Stomach smooth muscle (tissue), 2 donors: ENCODE measurements around the gene RELL2.

Source experiments
- H3K27ac ChIP-seq: one replicate; pipeline ENCODE4 v1.7.0; 2013; ENCODE audit warnings: mild to moderate bottlenecking, low read length, inconsistent platforms
- H3K27me3 ChIP-seq, 2 donors: one replicate each; pipeline ENCODE4 v1.7.0; 2013; ENCODE audit warnings: low read length in 2 of 2; ENCODE audit not compliant: insufficient read depth in 2 of 2, control insufficient read depth in 1 of 2
- H3K36me3 ChIP-seq, 2 donors: one replicate each; pipeline ENCODE4 v1.7.0; 2013; ENCODE audit warnings: low read length in 2 of 2; ENCODE audit not compliant: control insufficient read depth in 2 of 2, insufficient read depth in 2 of 2
- H3K4me1 ChIP-seq: one replicate; pipeline ENCODE4 v1.7.0; 2013; ENCODE audit warnings: low read length; ENCODE audit not compliant: control insufficient read depth, insufficient read depth
- H3K4me3 ChIP-seq, 2 donors: one replicate each; pipeline ENCODE4 v1.7.0; 2013; ENCODE audit warnings: low read length in 2 of 2
- H3K9ac ChIP-seq, 2 donors: one replicate each; pipeline ENCODE4 v1.7.0; 2013; ENCODE audit warnings: low read length in 2 of 2, mild to moderate bottlenecking in 1 of 2
- H3K9me3 ChIP-seq, 2 donors: one replicate each; pipeline ENCODE4 v1.7.0; 2013; ENCODE audit warnings: low read length in 2 of 2; ENCODE audit not compliant: control insufficient read depth in 2 of 2
- donor health status: healthy.
- donor health status: Pancreatic carcinoma.

RELL2 gene

GRCh38 chr5:141649056-141649688, 12.4 kb downstream of the RELL2 start:
- H3K36me3 ChIP-seq: peaks cover 10% of the 10 kb centered on the region in 2 donors
- no peaks in the 10 kb centered on the region for H3K9me3 ChIP-seq
- H3K4me3 ChIP-seq: no peak overlapping the region
- no peaks in the 10 kb centered on the region for H3K27me3 ChIP-seq
- H3K9ac ChIP-seq: no peak overlapping the region
- H3K4me1 ChIP-seq: peaks cover 14% of the 10 kb centered on the region
- H3K27ac ChIP-seq: no peak overlapping the region

DNA sequence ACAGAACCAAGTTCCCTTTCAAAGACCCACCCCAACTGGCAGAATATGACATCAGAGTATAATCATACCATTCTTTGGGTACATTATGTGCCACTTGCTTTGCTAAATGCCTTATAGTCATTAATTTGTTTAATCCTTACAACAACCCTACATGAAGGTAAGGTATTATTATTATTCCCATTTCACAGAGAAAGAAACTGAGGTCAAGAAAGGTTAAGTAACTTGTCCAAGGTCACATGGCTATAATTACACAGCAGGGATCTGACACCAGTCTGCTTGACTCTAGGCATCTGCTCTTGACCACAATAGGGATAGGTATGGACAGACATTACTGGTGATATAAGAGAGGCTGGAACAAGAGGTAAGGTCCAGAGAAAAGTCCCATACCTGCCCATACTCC, 13.2 kb downstream of the RELL2 start:
- Histone ChIP-seq H3K27ac (no peak overlapping the region), H3K36me3 (peaks cover 6 to 7% of the 10 kb centered on the region in 2 donors), H3K4me3 (no peak overlapping the region), H3K9ac (no peak overlapping the region), H3K4me1 (peaks cover 14% of the 10 kb centered on the region), H3K27me3 (no peaks in the 10 kb centered on the region), H3K9me3 (no peaks in the 10 kb centered on the region)

DNA sequence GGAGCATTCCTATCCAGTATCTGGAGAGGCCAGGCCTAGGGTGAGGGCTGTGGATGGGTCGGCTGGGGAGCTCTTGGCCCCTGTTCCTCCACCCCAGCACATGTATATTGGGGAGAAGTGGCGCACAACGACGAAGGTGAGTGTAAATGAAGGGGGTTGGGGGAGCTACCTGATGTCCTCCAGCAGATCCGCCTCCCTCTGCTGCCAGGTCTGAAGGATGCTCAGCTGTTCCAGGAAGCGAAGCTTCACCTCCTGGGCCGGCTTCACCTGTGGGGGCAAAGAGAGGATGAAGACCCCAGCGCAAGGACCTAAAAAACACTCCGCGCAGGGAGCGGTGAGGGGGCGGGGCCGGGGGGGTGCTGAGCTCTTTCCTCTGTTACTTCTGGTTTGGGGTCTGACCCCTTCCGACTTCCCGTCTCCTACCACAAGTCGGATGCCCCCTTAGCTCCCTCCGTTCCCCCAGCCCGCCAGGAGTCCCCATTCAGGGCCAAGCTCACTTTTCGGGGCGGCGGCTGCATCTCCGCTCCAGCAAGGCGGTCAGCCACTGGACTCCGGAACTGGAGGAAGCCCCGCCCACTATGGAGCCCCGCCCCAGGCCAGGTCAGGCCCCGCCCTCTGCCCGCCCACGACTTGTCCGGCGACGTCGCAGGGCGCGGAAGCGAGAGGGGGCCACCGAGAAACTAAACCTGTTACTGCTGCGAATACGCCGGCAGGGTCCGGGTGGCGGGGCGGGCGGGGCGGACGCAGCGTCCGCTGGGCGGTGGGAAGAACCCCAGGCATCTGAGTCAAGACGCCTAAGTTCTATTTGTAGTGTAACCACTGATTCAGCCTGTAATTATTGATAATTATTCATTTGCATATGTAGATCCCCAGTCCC, 14.3 kb downstream of the RELL2 start, which contains the start of gene FCHSD1:
Gene FCHSD1, minus strand, starts transcription at position 568 of the 877 bp plus-strand sequence. Its CDS starts 50 bp downstream, at position 518.
- no peaks in the 10 kb centered on the region for H3K27me3 ChIP-seq
- peak within 1 kb of the TSS; percentile 49 to 80 for H3K4me3 ChIP-seq
- H3K27ac ChIP-seq: no peak within 1 kb of the TSS
- peaks cover 5 to 6% of the 10 kb centered on the region in 2 donors for H3K36me3 ChIP-seq
- peaks cover 14% of the 10 kb centered on the region for H3K4me1 ChIP-seq
- no peaks in the 10 kb centered on the region for H3K9me3 ChIP-seq
- peak within 1 kb of the TSS; percentile 9 to 47 for H3K9ac ChIP-seq

- Histone ChIP-seq H3K27ac (no peak overlapping the region), H3K4me1 (peaks cover 14% of the 10 kb centered on the region), H3K4me3 (peak overlapping the region; percentile 49 to 80), H3K9ac (peak overlapping the region; percentile 9 to 42), H3K27me3 (no peaks in the 10 kb centered on the region), H3K9me3 (no peaks in the 10 kb centered on the region), H3K36me3 (peaks cover 4% of the 10 kb centered on the region in 2 donors)
These were observed 14.9 kb downstream of the RELL2 start for GRCh38 chr5:141651728-141652105.

DNA sequence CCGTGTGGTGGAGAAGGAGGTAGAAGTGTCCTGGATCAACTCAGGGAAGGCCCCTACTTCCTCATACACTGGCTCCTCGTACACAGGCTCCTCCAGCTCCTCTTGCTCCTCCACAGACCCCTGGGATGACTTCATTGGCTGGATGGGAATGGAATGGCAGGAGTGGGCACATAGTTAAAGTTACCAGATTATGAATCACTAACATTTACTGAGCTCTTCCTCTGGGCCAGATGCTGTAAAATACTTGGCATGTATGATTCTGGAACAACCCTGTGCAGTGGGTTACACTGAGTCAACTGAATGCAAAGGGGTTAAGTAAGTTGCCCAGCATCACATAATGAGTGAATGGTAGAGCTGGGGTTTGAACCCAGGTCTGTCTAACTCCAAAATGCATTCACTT, 17.5 kb downstream of the RELL2 start:
- peaks cover 14% of the 10 kb centered on the region for H3K4me1 ChIP-seq
- no peak overlapping the region for H3K9ac ChIP-seq
- no peak overlapping the region for H3K27ac ChIP-seq
- no peak overlapping the region for H3K4me3 ChIP-seq
- H3K36me3 ChIP-seq: no peaks in the 10 kb centered on the region
- no peaks in the 10 kb centered on the region for H3K27me3 ChIP-seq
- no peaks in the 10 kb centered on the region for H3K9me3 ChIP-seq

- no peak overlapping the region for H3K9ac ChIP-seq
- H3K36me3 ChIP-seq: no peaks in the 10 kb centered on the region
- no peaks in the 10 kb centered on the region for H3K9me3 ChIP-seq
- H3K4me3 ChIP-seq: no peak overlapping the region
- H3K27me3 ChIP-seq: no peaks in the 10 kb centered on the region
- H3K27ac ChIP-seq: no peak overlapping the region
- peaks cover 14% of the 10 kb centered on the region for H3K4me1 ChIP-seq
These were observed 18.2 kb downstream of the RELL2 start for GRCh38 chr5:141655020-141655419.

GRCh38 chr5:141656396-141656795, 19.6 kb downstream of the RELL2 start:
- Histone ChIP-seq H3K27ac (no peak overlapping the region), H3K9me3 (no peaks in the 10 kb centered on the region), H3K9ac (no peak overlapping the region), H3K36me3 (no peaks in the 10 kb centered on the region), H3K27me3 (no peaks in the 10 kb centered on the region), H3K4me3 (no peak overlapping the region), H3K4me1 (peaks cover 4% of the 10 kb centered on the region)

DNA sequence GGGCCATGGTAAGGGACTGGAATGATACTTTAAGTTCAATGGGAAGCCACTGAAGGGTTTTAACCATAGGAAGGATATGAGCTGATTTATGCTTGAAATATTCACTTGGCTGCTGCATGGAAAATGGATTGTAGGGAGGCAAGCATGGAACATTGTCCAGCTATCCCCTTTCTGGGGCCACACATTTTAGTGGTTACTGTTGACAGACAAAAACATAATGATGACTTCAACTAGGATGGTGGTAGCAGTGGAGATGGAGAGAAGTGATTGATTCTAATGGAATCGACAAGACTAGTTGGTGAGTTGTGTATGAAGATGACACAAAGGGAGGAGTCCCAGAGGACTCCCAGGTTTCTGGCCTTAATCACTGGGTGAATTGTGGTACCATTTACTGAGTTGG, 20.6 kb downstream of the RELL2 start:
- no peaks in the 10 kb centered on the region for H3K4me1 ChIP-seq
- H3K4me3 ChIP-seq: no peak overlapping the region
- H3K27me3 ChIP-seq: no peaks in the 10 kb centered on the region
- no peaks in the 10 kb centered on the region for H3K9me3 ChIP-seq
- H3K36me3 ChIP-seq: no peaks in the 10 kb centered on the region
- H3K27ac ChIP-seq: no peak overlapping the region
- no peak overlapping the region for H3K9ac ChIP-seq

GRCh38 chr5:141657937-141658545, 21.2 kb downstream of the RELL2 start:
- no peaks in the 10 kb centered on the region for H3K4me1 ChIP-seq
- H3K4me3 ChIP-seq: no peak overlapping the region
- H3K27me3 ChIP-seq: no peaks in the 10 kb centered on the region
- H3K9ac ChIP-seq: no peak overlapping the region
- H3K27ac ChIP-seq: no peak overlapping the region
- H3K36me3 ChIP-seq: no peaks in the 10 kb centered on the region
- no peaks in the 10 kb centered on the region for H3K9me3 ChIP-seq

GRCh38 chr5:141662028-141662427, 25.2 kb downstream of the RELL2 start:
- no peak overlapping the region for H3K27ac ChIP-seq
- H3K4me3 ChIP-seq: no peak overlapping the region
- no peaks in the 10 kb centered on the region for H3K4me1 ChIP-seq
- H3K27me3 ChIP-seq: no peaks in the 10 kb centered on the region
- H3K9me3 ChIP-seq: no peaks in the 10 kb centered on the region
- no peak overlapping the region for H3K9ac ChIP-seq
- no peaks in the 10 kb centered on the region for H3K36me3 ChIP-seq
